Melanocyte of skin (primary cell): ENCODE measurements around the gene ZNF527. TPM values are rescaled to one million over a fixed set of nuclear protein-coding genes. Genes with fewer than 3 reads are reported as not detected.

Source experiments
- total RNA-seq, 2 donors: library from RNA; depleted of rRNA; stranded (reverse); fragments of >200 nt; gene quantifications; 2 replicates each; pipeline ENCODE4 v1.2.3, GENCODE V29; 2012

The ZNF527 gene
- 1 to 10 TPM; 2.8 to 3.0 TPM for total RNA-seq

GRCh38 chr19:37370880-37371661 is at the start of gene ZNF527:
Gene ZNF527 (plus strand): TSS chr19:37371099. CDS start chr19:37374199, 3,100 bp downstream.

Other genes starting within 250 kb of the ZNF527 start
- gene ZNF585A, start 198.4 kb upstream of the ZNF527 start, total RNA-seq = 1 to 10 TPM; 4.8 to 6.7 TPM
- 10 to 100 TPM in 1 of 2 donors, 1 to 10 TPM in 1; 8.7 to 17.9 TPM for gene ZNF585B, start 160.6 kb upstream of the ZNF527 start, total RNA-seq
- gene ZNF383, start 152.9 kb upstream of the ZNF527 start, total RNA-seq = 1 to 10 TPM; 4.7 to 5.2 TPM
- 1 to 10 TPM; 3.1 to 4.0 TPM for gene ZNF569, start 96.3 kb downstream of the ZNF527 start, total RNA-seq
- gene ZNF570, start 98.3 kb downstream of the ZNF527 start, total RNA-seq = 1 to 10 TPM; 5.7 to 6.9 TPM
- gene ZNF793, start 135.8 kb downstream of the ZNF527 start, total RNA-seq = 1 to 10 TPM in 1 of 2 donors, under 1 TPM in 1; under 0.01 to 1.4 TPM
- gene ZNF571, start 223.7 kb downstream of the ZNF527 start, total RNA-seq = 1 to 10 TPM; 2.3 to 2.4 TPM
- under 1 TPM; 0.33 to 0.69 TPM for gene ZNF540, start 223.8 kb downstream of the ZNF527 start, total RNA-seq